ENCODE data around the gene CNTN5.
A peak's percentile ranks its signal among the peaks of the same experiment; 100 is the strongest.

CNTN5 gene

DNA sequence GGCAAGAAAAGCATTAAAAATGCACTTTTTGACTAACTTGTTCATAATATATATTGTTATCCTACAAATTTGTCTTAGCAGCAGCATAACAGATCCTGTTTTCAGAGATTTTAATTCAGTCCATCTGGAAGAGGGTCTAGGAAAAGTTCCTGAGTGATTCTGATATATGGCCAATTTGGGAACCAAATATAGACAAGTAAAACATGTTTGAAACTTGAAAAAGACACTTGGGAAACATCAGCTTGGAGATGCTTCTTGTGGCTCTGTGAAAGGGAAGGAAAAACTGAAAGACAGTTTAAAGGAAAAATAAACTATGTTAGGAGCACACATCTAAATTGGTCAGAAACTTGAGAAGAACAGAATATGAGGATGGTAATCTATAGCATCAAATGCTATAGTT, 697.5 kb downstream of the CNTN5 start:
- CTCF ChIA-PET: no interaction called here
- TF ChIP-seq, protein P1, sequence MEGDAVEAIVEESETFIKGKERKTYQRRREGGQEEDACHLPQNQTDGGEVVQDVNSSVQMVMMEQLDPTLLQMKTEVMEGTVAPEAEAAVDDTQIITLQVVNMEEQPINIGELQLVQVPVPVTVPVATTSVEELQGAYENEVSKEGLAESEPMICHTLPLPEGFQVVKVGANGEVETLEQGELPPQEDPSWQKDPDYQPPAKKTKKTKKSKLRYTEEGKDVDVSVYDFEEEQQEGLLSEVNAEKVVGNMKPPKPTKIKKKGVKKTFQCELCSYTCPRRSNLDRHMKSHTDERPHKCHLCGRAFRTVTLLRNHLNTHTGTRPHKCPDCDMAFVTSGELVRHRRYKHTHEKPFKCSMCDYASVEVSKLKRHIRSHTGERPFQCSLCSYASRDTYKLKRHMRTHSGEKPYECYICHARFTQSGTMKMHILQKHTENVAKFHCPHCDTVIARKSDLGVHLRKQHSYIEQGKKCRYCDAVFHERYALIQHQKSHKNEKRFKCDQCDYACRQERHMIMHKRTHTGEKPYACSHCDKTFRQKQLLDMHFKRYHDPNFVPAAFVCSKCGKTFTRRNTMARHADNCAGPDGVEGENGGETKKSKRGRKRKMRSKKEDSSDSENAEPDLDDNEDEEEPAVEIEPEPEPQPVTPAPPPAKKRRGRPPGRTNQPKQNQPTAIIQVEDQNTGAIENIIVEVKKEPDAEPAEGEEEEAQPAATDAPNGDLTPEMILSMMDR (IDR thresholded peaks at IDR 0.05; ENCODE audit: control extremely low read depth, extremely low read depth, low read depth, missing control alignments): no peak
- no peak for DNase-seq (ENCODE audit: extremely low spot score)
- POLR2A ChIA-PET: no interaction called here

DNA sequence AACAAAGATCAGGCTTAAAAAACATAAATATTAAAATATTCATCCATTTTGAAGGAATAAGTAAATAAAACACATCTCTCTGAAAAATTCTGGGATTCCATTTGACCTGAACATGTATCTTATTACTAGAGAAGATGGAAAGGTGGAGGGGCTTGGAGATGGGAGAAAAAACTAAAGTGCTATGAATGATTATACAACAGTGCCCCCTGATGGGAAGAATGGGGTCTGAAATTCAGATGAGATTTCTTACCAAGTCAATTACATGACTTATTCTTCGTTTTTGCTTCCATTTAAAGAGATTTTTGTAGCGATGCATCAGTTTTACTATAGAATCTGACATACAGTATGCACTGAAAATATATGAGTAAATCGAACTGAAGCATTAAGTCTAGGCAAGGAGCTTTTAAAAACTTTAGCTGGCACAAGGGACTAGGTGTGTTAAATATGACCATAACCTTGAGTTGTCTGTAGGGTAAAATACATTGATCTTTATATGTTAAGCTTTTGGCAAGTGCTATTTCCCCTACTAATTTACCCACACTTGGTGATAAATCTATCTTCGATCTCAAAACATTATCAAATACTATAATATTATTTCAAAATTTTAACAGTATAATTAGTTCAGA, 718.8 kb downstream of the CNTN5 start:
- POLR2A ChIA-PET: no interaction called here
- TF ChIP-seq, protein P1 (IDR thresholded peaks at IDR 0.05; ENCODE audit: control extremely low read depth, extremely low read depth, low read depth, missing control alignments): peak; percentile 48
- DNase-seq (ENCODE audit: extremely low spot score): peak; percentile 13
- CTCF ChIA-PET: interaction anchor here (0.8 to 1.8 kb wide), 2 partner anchors 11 to 16 kb away, joined by 3 to 5 read pairs; no protein-coding TSS in a partner anchor

DNA sequence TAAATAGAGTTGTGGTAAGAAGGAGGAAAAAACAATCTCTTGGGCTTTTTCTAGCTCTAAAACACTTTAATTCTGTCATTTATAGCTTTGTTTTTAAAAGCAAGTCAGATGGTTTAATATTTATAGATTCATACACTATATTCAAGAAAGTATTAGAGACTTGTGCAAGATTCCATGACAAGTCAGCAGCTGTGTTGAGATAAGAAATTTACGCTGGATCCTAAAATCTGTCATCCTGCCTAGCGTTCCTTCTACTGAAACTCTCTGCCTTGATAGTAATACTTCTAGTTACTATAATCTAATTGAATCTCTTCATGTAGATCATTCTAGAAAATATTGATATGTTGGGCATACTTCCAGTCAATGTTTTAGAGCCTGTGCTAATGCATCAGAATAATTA, 721.8 kb downstream of the CNTN5 start:
- TF ChIP-seq, protein P1 (IDR thresholded peaks at IDR 0.05; ENCODE audit: control extremely low read depth, extremely low read depth, low read depth, missing control alignments): no peak
- CTCF ChIA-PET: no interaction called here
- POLR2A ChIA-PET: no interaction called here
- DNase-seq (ENCODE audit: extremely low spot score): no peak

DNA sequence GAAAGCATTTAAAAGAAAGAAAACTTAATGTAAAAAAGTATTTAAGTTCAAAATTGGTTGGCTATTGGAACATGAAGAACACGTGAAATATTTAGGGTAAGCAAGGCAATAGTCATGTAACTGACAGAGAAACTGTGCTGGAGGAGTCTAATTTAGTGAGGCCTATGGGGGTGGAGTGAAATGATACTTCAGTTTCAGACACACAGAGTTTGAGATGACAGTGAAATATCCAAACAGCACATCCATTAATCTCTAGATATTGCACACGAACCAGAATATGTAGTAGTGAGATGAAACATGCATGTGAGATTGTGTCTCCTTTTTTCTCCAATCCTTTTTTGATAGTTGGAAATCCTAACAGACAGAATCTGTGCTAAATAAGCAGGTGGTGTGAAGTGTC, 739.0 kb downstream of the CNTN5 start:
- TF ChIP-seq, protein P1 (IDR thresholded peaks at IDR 0.05; ENCODE audit: control extremely low read depth, extremely low read depth, low read depth, missing control alignments): no peak
- CTCF ChIA-PET: no interaction called here
- no peak for DNase-seq (ENCODE audit: extremely low spot score)
- POLR2A ChIA-PET: no interaction called here

DNA sequence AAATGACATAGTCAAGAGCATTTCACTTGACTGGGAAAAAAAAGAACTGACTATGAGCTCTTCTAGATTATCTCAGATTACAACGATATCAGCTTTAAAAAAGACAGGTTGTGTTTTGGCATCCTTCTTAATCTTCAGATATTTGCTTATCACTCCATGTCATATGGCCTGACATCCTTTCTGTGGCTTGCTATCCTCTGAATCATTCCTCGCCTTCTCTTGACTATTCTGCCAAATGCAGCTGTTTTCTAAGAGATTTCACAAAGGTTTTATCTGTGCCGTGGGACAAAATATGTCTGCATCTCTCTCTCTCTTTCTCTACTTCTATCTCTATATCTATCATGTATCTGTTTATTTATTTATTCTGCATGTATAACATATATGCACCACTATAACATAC, 746.1 kb downstream of the CNTN5 start:
- TF ChIP-seq, protein P1 (IDR thresholded peaks at IDR 0.05; ENCODE audit: control extremely low read depth, extremely low read depth, low read depth, missing control alignments): no peak
- DNase-seq (ENCODE audit: extremely low spot score): no peak
- ChIA-PET CTCF (no interaction called here), POLR2A (no interaction called here)

DNA sequence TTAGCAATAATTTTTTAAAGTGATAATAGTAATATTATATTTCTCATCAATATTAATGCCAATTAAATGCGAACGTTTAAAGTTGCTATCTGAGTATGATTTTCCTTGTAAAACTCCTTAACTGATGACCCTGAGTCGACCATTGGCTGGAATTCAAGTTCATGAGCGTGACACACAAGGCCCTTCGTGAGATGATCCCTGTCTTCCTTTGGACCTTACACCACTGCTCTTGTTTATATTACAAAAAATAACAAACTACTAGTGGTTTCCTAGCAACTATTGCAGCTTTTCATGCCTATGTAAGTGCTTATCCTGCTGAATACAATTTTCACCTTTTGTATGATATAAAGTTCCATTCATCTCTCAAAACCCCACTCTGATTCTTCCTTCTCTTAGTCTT, 752.9 kb downstream of the CNTN5 start:
- TF ChIP-seq, protein P1 (IDR thresholded peaks at IDR 0.05; ENCODE audit: control extremely low read depth, extremely low read depth, low read depth, missing control alignments): no peak
- ChIA-PET CTCF (no interaction called here), POLR2A (no interaction called here)
- no peak for DNase-seq (ENCODE audit: extremely low spot score)

DNA sequence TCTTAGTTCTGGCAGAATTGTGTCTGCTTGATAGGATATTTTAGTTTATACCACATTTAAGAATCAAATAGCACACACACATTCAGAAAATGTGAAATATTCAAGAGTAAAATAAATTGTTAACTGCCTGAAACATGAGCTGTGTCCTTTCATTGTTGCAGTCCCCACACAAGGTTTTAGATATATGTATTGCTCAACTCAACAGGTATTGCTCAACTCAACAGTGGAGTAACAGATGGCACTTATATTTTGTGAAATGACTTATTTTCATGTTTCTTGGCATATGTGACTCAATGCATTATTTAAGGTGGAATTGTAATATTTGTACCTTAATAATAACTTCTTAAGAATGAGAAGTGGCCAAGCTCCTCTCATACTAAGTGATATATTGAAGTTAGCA, 760.3 kb downstream of the CNTN5 start:
- ChIA-PET CTCF (no interaction called here), POLR2A (no interaction called here)
- no peak for DNase-seq (ENCODE audit: extremely low spot score)
- TF ChIP-seq, protein P1 (IDR thresholded peaks at IDR 0.05; ENCODE audit: control extremely low read depth, extremely low read depth, low read depth, missing control alignments): no peak
